Sciatic nerve (tissue), 2 donors: Measurements from ENCODE around the gene ECE1. TPM values are rescaled to one million over a fixed set of nuclear protein-coding genes. Genes with fewer than 3 reads are reported as not detected.
"Not testable (repeated sequence)": the region's sequence is repeated elsewhere in the genome, so short reads cannot be mapped to it uniquely, and the experiment has no call there.

Source experiments
- ATAC-seq: fragments of 200-7000 bp; cut with Tn5 transposase; one replicate; pipeline ENCODE4 v1.9.1; 2020; ENCODE audit warnings: mild to moderate bottlenecking, moderate library complexity
- DNase-seq: peaks from one replicate; pipeline ENCODE4 v3.0.0-alpha.2; 2020; ENCODE audit warnings: low spot score
- intact Hi-C: fragments of 100-400 bp; cut with DNase I; formaldehyde crosslinking; loops from one replicate; pipeline ENCODE4 v1.14.2; 2022
- total RNA-seq: library from RNA; stranded (reverse); fragmentation: NEBNext Ultra II Directional; extraction: Animal tissue kit (Norgen Biotek cat#: 25700); gene quantifications from one replicate; pipeline ENCODE4 v1.2.1, GENCODE V29; 2021
- donor health status: DM: no; HTN: no; CAD: no.
- donor health status: DM: no; HTN: no; CAD: no.

The ECE1 gene
- total RNA-seq, 1 donor from 2014 or later = 117 TPM

DNA sequence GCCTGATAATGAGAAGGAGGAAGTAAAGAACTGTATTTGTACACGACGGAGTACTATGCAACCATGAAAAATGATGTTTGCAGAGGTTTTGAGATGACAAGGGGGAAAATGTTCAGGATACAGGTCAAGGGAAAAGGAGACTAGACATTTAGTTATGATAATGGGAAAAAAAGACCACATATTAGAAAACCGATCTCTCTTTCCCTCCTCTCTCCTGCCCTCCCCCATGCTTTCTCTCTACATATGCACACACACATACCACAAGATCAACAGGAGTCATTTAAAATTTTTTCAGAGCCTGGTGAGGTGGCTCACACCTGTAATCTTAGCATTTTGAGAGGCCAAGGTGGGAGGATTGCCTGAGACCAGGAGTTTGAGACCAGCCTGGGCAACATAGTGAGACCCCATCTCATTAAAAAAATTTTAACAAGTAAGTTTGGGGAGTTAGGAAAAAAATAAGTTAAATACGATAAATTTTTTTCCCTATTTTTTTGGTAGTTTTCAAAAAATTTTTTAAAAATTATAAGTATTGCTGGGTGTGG is 44.5 kb downstream of the ECE1 start:
- intact Hi-C loops = no loop called here
- no peak for ATAC-seq
- no peak for DNase-seq

DNA sequence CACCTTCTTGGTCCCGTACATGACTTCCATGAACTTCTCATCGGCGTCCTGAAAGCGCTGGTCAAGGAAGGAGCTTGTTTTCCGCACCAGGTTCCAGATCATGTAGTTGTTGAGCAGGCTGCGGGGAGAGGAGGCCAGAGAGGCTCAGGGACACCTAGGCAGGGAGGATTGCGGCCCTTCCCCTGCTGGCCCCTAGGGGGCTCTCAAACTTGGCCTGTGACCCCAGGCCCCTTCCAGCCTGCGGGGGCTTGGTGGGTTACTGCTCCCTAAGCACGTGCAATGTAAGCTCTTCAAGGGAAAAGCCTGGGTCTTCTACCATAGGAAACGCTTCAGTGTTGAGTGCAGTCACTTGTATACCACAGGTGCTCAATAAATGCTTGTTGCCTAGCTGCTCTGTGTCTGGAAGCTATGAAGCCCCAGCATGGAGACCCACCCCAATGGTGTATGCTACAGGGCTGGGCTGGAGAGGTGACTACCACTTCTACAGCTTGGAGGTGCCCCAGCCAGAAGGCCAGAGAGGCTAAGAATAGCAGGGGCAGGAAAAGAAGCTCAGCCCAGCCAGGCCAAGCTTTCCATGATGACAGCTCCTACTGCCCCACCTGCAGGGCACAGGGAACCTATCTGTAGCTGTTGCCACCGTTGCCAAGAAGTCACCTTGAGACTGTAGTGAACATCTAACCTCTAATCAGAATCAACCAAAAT is 45.1 kb downstream of the ECE1 start:
- DNase-seq = no peak
- intact Hi-C loops = no loop called here
- ATAC-seq = no peak

DNA sequence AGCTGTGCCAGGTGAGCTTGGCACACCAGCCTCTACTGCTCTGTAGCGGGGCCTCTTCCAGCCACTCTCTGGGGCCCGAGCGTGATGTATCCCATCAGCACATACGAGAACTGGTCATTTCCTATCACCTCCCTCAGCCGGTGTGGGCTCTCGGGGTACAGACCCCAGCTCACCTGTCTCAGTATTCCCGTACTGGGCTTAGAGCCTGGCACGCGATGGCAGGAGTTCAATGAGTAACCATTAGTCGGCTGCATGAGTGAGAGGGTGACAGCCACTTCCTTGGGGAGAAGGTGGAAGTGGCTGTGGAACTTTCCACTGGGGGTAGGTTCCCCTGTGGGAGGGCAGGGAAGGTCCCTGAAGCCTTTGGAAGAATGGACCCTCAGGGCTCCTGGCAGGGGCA is 46.1 kb downstream of the ECE1 start:
- ATAC-seq (no peak), DNase-seq (no peak)
- intact Hi-C loops = no loop called here

DNA sequence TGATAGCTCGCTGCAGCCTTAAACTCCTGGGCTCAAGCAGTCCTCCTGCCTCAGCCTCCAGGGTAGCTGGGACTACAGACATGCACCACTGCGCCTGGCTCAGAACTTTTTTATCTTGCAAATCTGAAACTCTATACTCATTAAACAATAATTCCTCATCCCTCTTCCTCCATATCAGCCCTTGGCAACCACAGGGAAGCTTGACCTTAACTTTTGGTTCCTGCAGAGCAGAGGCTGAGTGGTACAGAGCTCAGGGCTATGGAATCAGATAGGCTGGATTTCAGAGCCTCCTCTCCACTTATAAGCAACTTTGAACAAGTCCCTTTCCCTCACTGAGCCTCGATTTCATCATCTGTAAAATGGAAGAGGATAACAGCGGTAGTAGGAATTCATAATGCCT is 47.4 kb downstream of the ECE1 start:
- DNase-seq = no peak
- no peak for ATAC-seq

DNA sequence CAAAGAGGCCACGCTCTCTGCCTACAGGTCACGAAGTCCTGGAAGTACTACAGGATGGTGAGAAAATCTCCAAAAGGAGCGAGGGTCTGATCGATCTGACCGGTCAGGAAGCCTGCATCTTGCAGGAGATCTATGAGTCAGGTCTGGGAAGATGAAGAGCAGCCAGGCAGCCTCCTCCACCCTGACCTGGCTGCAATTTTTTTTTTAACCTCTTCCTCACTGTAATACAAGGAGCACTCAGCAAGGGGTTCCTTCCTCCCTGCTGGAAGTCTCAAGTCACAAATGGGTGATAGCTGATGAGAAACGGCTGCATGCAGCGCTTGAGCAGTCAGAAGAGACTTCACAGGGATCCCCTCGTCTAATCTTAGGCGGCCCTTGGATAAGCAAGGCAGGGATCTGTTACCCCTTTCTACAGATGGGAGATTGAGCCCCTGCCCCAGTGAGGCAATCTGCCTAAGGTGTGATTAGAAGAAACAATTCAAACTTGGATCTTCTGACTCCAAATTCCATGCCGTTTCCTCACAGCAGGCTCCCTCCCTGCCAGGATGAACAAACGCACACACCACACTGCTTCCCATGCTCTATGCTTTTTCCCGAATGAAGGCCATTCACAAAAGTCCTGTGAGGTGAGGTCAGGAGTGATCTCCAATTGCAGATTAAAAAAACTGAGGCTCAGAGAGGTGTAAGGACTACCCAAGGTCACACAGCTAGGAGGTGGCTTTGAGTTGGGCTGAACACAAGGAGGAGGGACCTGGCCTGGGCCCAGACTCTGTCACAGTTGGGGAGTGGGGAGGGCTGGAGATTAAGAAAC is 48.3 kb downstream of the ECE1 start:
- DNase-seq = no peak
- intact Hi-C loops = no loop called here
- ATAC-seq = no peak

More for the DNA sequence above, 47.4 kb downstream of the ECE1 start:
- intact Hi-C loops = no loop called here

DNA sequence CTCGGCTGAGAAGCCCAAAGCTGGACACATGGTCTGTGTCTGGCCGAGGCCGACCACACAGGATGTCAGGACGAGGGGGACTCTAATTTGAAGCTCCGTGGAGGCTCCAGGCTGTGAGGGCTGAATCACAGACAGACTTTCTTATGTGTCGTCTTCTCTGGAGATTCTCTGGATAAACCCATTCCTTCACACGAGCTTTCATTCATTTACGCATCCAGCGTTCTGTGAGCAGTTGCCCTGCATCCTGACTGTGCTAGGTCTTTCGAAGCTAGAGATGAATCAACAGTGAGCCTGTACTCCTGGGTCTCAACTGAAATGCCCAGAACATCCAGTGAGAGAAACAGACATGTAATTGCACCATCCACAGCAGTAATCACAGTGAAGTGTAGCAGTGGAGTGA is 49.6 kb downstream of the ECE1 start:
- ATAC-seq (no peak), DNase-seq (no peak)
- intact Hi-C loops = no loop called here

DNA sequence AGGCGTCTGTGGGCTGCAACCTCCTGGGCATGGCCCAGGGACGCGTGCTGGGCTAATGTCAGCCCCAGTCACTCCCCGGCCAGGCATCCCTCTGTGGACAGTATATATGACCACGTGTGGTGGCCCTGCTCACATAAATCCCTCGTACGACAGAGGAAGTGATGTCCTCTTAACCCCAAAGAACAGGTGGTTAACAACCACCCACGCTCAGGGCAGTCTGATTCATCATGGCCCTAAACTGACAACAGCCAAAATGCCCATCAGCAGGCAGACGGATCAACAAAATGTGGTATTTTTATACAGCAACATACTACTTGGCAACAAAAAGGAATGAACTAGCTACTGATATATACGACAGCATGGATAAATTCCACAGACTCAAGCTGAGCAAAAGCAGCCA is 51.0 kb downstream of the ECE1 start:
- DNase-seq (no peak), ATAC-seq (no peak)
- intact Hi-C loops = no loop called here

DNA sequence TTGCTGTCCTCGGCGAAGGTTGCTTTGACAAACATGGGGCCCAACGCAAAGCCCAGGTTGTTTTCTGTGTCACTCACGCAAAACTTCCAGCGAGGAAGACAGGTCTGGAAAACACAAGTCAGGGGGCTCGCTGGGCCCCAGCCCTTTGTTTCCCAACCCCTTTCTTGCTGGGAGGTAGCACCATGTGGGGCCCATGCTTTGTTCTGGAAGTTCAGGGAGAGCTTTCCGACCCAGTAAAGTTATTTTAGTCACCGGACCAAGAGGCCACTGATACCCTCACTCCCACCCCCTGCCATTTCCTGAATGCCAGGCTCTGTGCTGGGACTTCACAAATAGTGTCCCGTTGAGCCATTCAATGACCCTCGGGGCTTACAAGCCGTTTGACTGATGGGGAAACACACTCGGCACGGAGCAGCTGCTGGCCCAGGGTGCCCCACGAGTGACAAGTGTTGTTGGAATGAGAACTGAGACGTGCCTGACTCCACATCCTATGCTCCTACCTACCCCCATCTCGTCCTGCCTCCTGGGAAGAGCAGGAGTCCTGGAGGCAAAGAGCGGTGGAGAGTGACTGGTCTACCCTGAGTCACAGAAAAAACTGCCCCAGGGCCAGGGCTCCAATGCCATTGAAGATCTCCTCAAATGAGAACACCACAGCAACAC is 52.0 kb downstream of the ECE1 start:
- ATAC-seq (no peak), DNase-seq (no peak)
- intact Hi-C loops = no loop called here

DNA sequence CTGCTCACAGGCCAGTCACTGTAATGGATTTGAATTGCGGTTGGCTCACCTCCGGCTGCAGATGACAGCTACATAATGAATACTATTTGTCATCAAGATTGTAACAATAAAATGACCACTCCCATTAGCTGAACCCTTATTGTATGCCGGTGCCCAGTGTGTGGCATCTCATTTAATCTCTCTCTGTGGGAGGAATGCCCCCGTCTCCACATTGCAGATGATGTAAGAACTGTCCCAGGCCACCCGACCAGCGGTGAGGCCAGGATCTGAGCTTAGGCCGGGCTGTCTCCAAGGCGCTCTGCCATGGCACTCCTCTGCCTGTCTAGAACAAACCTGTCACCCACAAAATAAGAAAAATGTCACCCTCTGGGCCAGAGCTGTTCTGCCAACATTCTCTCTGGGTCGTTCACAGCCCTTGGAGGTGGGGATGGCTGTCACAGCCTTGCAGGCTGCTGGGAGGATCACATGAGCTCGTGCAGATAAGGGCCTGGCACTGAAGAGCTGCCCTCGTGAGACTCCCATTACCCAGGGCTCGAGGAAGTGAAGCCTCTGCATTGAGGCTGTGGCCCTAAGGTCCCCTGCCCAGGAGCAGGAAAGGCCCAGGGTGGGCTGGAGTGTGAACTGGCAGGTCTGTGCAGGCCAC is 52.7 kb downstream of the ECE1 start:
- intact Hi-C loops = no loop called here
- DNase-seq (no peak), ATAC-seq (no peak)

DNA sequence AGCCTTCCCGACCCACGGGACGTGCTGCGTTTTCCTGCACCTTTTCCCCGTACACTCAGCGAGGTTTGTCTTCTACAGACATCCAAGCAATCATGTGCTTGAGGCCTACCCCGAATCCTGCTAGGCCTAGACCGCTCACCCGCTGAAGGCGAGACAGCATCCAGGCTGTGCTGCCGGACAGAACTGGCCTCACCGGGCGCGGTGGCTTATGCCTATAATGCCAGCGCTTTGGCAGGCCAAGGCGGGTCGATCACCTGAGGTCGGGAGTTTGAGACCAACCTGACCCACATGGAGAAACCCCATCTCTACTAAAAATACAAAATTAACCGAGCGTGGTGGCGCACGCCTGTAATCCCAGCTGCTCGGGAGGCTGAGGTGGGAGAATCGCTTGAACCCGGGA is 54.1 kb downstream of the ECE1 start:
- ATAC-seq = no peak
- DNase-seq = no peak
- intact Hi-C loops = no loop called here

DNA sequence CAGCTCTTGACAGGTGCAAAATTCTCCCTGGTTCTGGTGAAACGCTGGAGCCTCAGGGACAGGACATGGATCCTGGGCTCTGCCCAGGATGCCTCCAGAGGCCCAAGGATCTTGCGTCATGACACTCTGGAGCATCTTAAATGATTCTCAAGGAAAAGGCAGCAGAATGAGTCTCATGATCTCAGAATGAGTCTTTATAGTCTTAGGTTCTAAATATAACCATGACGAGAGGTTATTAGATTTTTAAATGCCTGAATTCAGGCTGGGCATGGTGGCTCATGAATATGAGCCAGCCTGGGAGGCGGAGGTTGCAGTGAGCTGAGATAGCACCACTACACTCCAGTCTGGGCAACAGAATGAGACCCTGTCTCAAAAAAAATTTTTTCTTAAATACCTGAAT is 55.5 kb downstream of the ECE1 start:
- intact Hi-C loops = no loop called here
- DNase-seq (no peak), ATAC-seq (no peak)

DNA sequence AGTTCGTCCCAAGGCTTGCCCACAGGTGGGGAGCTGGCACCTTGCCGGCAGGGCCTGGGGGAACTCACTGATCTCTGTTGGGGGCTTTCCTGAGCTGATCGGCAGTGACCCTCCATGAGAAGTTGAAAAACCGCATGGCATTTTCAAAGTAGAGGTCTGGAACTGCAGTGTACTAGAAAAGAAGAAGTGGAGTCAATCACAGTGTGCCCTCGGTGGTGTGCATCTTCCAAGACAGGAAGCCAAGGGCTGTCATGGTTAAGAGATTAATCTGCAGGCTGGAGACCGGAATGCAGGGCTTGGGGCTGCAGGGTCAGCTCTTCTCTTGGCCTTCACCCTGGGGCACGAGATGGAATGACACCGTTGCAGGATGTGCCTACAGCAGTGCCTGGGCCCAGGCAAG is 56.8 kb downstream of the ECE1 start:
- ATAC-seq (no peak), DNase-seq (no peak)
- intact Hi-C loops = no loop called here

DNA sequence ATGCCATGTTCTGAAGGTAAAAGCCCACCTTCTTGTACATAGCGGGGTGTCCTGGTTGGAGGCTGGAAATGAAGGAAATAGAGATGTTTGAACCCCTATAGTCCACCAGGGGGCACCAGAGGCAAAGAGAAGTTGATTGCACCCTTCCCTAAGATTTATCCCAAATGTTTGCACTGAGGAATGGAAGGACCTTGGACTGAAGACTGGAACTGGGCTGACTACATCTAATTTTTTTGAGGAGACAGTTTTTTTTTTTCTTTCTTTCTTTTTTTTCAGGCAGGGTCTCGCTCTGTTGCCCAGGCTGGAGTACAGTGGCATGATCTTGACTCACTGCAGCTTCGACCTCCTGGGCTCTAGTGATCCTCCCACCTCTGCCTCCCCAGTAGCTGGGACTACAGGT is 58.2 kb downstream of the ECE1 start:
- ATAC-seq (peak; percentile 78), DNase-seq (no peak)
- intact Hi-C loops = no loop called here

DNA sequence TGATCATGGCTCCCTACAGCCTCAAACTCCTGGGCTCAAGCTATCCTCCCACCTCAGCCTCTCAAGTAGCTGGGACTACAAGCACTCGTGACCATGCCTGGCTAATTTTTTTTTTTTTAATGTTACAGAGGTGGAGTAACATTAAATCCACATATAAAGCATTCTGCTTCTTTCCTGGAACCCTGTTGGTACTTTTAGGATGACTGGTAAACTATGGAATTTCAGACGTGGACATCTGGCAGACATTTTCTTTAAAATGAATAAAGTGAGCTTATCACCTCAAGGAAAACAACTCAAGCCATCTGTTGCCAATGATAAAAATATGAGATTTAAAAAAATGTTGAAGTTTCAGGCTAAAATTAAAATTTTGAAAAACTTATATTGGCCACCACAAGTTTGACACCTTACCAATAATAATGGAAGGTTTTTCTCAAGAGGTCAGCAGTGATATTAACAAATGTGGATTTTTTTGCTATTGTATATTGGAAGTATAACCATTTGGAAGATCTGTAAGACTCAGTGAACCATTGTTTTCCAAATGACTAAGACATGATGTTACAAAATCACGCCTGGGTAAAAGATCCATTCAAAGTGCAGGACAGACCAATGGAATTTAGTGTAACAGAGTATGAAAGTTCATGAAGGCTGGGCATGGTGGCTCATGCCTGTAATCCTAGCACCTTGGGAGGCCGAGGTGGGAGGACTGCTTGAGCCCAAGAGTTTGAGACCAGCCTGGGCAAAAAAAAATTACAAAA is 60.8 kb downstream of the ECE1 start:
- intact Hi-C loops = no loop called here
- ATAC-seq = no peak
- no peak for DNase-seq

DNA sequence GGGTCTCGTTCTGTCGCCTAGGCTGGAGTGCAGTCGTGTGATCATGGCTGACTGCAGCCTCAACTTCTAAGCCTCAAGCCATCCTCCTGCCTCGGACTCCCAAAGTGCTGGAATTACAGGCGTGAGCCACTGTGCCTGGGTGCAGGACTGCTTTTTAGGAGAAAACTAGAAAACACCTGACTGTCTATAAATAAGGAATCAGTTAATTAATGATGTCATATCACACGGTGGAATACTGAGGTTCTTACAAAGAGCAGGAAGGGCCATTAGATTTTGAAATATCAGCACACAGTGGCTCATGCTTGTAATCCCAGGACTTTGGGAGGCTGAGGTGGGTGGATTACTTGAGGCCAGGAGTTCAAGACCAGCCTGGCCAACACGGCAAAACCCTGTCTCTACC is 62.0 kb downstream of the ECE1 start:
- ATAC-seq, DNase-seq, intact Hi-C loops: not testable (repeated sequence)

DNA sequence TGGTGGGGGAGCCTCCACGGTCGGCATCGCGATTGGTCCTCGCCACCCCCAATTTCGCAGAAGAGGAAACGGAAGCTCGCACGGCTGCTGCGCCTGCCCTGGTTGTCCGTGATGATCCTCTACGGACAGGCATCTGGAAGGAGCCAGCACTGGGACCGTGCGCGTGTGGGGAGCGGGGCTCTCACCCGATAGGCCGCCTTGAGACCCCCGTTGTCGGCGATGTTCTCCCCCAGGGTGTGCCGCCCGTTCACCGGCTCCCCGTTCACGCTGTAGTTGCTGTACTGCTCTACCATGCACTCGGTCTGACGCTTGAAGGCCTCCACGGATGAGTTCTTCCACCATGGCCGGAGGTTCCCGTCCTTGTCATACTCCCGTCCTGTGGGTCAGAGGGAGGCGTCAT is 65.2 kb downstream of the ECE1 start:
- intact Hi-C loops = no loop called here
- ATAC-seq (no peak), DNase-seq (no peak)

DNA sequence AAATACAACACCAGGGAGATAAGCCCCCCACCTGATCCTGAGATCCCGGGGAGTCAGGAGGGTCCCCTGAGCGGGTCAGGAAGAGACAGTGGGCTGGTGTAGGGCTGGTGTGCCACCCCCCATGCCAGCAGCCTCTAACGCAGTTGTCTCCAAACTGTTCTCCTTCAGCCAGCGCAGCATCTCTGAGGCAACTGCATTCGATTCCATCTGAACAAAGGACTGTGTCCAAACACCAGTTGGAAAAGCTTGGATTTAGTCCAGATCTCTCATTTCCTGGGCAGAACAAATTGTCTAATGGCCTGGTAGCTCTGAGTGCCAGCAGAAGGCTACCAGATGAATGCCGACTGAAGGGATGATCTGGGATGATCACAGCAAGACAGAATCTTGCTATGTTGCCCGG is 69.4 kb downstream of the ECE1 start:
- intact Hi-C loops = no loop called here
- ATAC-seq (no peak), DNase-seq (no peak)

DNA sequence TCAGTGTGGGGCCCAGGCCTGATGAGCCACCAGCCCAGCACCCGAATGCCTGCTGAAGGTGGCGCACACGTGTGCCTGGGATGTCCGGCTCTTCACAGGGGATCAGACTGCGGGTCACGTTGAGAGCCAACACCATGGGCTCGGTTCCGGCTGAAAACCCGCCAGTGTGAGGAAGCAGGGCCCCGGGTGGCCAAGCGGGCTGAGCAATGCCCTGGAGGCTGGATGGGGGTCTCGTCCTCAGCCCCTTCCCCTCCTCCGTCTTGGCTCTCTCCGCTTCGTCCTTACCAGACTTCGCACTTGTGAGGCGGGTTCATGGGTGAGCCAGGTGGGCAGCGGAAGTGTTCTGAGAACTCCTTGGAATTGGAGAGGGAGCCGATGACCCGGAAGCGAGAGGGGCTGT is 70.6 kb downstream of the ECE1 start:
- ATAC-seq (no peak), DNase-seq (no peak)
- intact Hi-C loops = no loop called here
